MM.1S (cell line): ENCODE measurements around the gene NFIX.

Experiments
- DNase-seq: peaks from one replicate; pipeline ENCODE4 v3.0.0-alpha.2; 2015
- H2AFZ ChIP-seq: fragments of 300-600 bp; sonication (generic); 2 replicates; pipeline ENCODE4 v1.6.0; 2016; ENCODE audit warnings: antibody characterized with exemption, low read length
- H3F3A ChIP-seq: fragments of 300-600 bp; sonication (generic); 2 replicates; pipeline ENCODE4 v1.6.1; 2016; ENCODE audit warnings: mild to moderate bottlenecking, antibody characterized with exemption, low read length, moderate library complexity, mixed read lengths; ENCODE audit not compliant: insufficient read depth
- H3K27ac ChIP-seq: fragments of 300-600 bp; sonication (generic); 2 replicates; pipeline ENCODE4 v1.5.1; 2016; ENCODE audit warnings: mild to moderate bottlenecking, low read length
- H3K27me3 ChIP-seq: fragments of 300-600 bp; sonication (generic); replicated peaks from 2 replicates; pipeline ENCODE4 v1.6.0; 2016; ENCODE audit warnings: low read length; ENCODE audit not compliant: insufficient read depth
- H3K36me3 ChIP-seq: fragments of 300-600 bp; sonication (generic); replicated peaks from 2 replicates; pipeline ENCODE4 v1.6.1; 2016; ENCODE audit warnings: mild to moderate bottlenecking, low read length, mixed read lengths; ENCODE audit not compliant: insufficient read depth
- H3K4me1 ChIP-seq: fragments of 300-600 bp; sonication (generic); 2 replicates; pipeline ENCODE4 v1.6.1; 2016; ENCODE audit warnings: low read length, mixed read lengths
- H3K4me2 ChIP-seq: fragments of 300-600 bp; sonication (generic); 2 replicates; pipeline ENCODE4 v1.6.0; 2016; ENCODE audit warnings: low read depth, low read length
- H3K4me3 ChIP-seq: fragments of 300-600 bp; sonication (generic); 2 replicates; pipeline ENCODE4 v1.5.1; 2016; ENCODE audit warnings: low read length, mixed read lengths
- H3K79me2 ChIP-seq: fragments of 300-600 bp; sonication (generic); 2 replicates; pipeline ENCODE4 v1.6.1; 2016; ENCODE audit warnings: mixed run types, low read length, mixed read lengths
- H3K9ac ChIP-seq: fragments of 300-600 bp; sonication (generic); 2 replicates; pipeline ENCODE4 v1.6.1; 2016; ENCODE audit warnings: low read length, mixed read lengths
- H3K9me2 ChIP-seq: fragments of 300-600 bp; sonication (generic); replicated peaks from 2 replicates; pipeline ENCODE4 v1.6.1; 2016; ENCODE audit warnings: mild to moderate bottlenecking, low read length, mixed read lengths; ENCODE audit not compliant: insufficient read depth
- H3K9me3 ChIP-seq: fragments of 300-600 bp; sonication (generic); replicated peaks from 2 replicates; pipeline ENCODE4 v1.6.1; 2016; ENCODE audit warnings: mild to moderate bottlenecking, low read length, mixed read lengths; ENCODE audit not compliant: insufficient read depth
- H4K20me1 ChIP-seq: fragments of 300-600 bp; sonication (generic); 2 replicates; pipeline ENCODE4 v1.6.1; 2016; ENCODE audit warnings: mild to moderate bottlenecking, low read length, moderate library complexity, mixed read lengths; ENCODE audit not compliant: insufficient read depth
- EZH2 ChIP-seq: fragments of 300-600 bp; sonication (generic); optimal IDR thresholded peaks from 2 replicates; pipeline ENCODE3; 2017; ENCODE audit warnings: low read depth, mild to moderate bottlenecking, antibody characterized with exemption, low read length, mixed read lengths
- EZH2phosphoT487 ChIP-seq: fragments of 300-600 bp; sonication (generic); IDR thresholded peaks from 2 replicates; pipeline ENCODE4 v1.6.1; 2018; ENCODE audit warnings: antibody characterized with exemption, low read length
- TF ChIP-seq, protein P1 (sequence below): fragments of 300-600 bp; sonication (generic); IDR thresholded peaks from 2 replicates; pipeline ENCODE4 v1.5.1; 2016; ENCODE audit warnings: antibody characterized with exemption, low read length, mixed read lengths

The NFIX gene

DNA sequence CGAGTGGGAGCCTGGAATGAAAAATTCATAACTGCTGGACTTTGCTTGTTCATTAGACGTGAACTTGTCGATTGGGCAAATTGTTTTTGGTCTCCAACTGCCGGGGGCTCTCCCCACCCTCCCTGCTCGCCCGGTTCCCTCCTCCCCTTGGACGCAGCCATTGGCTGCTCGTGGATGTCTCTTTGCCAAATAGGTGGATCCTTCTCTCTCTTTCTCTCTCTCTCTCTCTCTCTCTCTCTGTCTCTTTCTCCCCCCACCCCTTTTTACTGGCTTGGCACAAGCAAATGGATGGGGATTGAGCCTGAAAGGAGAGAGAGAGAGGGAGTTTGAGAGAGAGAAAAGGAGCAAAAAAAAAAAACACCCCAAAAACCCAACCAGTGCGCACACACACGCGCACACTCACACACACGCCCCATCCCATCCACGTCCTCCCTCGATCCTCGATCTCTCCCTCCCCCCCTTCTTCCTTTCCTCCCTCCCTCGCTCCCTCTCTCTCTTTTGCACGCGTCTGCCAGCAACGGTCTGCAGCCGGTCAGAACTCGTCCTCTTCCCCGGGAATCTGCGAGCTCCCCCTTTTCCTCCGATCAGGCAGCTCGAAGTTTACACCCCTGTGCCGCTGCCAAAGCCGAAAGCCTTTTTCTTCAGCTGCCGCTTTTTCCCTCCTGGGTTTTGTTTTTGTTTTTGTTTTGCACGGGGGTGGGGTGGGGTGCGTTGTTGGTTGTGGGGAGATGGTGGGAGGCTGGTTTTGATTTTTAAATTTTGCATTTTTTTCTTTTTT lies 27.8 kb downstream of the NFIX start:
- Histone ChIP-seq H3K9ac (peak overlapping the region; percentile 59; the same call in 1 of the 2 replicates), H3K4me3 (peak overlapping the region; percentile 84), H3K4me1 (peaks cover 8% of the 10 kb centered on the region; the same call in 1 of the 2 replicates), H3F3A (peaks cover 19% of the 10 kb centered on the region; the same call in 1 of the 2 replicates), H3K36me3 (no peaks in the 10 kb centered on the region), H3K79me2 (no peaks in the 10 kb centered on the region), H2AFZ (peak overlapping the region; percentile 95), H4K20me1 (no peaks in the 10 kb centered on the region), H3K9me3 (no peaks in the 10 kb centered on the region), H3K27ac (peak overlapping the region; percentile 58; the same call in 1 of the 2 replicates), H3K9me2 (no peaks in the 10 kb centered on the region), H3K27me3 (peaks cover 7% of the 10 kb centered on the region; the same call in 1 of the 2 replicates), H3K4me2 (peak overlapping the region; percentile 75)
- TF ChIP-seq EZH2phosphoT487 (no peak), EZH2 (no peak)
- TF ChIP-seq, protein P1, sequence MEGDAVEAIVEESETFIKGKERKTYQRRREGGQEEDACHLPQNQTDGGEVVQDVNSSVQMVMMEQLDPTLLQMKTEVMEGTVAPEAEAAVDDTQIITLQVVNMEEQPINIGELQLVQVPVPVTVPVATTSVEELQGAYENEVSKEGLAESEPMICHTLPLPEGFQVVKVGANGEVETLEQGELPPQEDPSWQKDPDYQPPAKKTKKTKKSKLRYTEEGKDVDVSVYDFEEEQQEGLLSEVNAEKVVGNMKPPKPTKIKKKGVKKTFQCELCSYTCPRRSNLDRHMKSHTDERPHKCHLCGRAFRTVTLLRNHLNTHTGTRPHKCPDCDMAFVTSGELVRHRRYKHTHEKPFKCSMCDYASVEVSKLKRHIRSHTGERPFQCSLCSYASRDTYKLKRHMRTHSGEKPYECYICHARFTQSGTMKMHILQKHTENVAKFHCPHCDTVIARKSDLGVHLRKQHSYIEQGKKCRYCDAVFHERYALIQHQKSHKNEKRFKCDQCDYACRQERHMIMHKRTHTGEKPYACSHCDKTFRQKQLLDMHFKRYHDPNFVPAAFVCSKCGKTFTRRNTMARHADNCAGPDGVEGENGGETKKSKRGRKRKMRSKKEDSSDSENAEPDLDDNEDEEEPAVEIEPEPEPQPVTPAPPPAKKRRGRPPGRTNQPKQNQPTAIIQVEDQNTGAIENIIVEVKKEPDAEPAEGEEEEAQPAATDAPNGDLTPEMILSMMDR, result no peak
- DNase-seq, result peak; percentile 73

DNA sequence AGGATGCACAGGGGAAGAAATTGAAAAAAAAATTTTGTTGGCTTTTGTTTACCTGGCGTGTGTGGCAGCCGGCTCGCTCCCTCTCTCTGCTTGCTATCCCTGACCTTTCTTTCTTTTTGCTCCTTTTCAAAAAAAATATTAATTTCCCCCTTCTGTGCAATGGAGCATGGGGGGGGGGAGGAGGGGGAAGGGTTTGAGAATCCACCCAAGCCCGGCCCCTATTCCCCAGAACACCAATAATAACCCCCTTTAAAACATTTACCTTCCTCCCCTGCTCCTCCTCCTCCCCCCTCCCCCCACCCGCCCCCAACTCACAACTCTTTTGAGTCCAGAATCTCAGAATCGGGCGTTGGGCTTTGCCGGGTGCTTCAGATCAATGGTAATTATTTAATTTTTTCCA lies 28.4 kb downstream of the NFIX start:
- H3K4me2 ChIP-seq, result peak overlapping the region; percentile 75
- H3K36me3 ChIP-seq, result no peaks in the 10 kb centered on the region
- H3K9me3 ChIP-seq, result no peaks in the 10 kb centered on the region
- TF ChIP-seq EZH2 (no peak), EZH2phosphoT487 (no peak)
- TF ChIP-seq, protein P1, result no peak
- H3K27ac ChIP-seq, result peak overlapping the region; percentile 58; the same call in 1 of the 2 replicates
- DNase-seq, result no peak
- no peaks in the 10 kb centered on the region for H3K9me2 ChIP-seq
- H2AFZ ChIP-seq, result peak overlapping the region; percentile 95
- peaks cover 19% of the 10 kb centered on the region; the same call in 1 of the 2 replicates for H3F3A ChIP-seq
- peaks cover 8% of the 10 kb centered on the region; the same call in 1 of the 2 replicates for H3K4me1 ChIP-seq
- H3K4me3 ChIP-seq, result peak overlapping the region; percentile 84
- no peaks in the 10 kb centered on the region for H3K79me2 ChIP-seq
- peak overlapping the region; percentile 59; the same call in 1 of the 2 replicates for H3K9ac ChIP-seq
- H4K20me1 ChIP-seq, result no peaks in the 10 kb centered on the region
- peaks cover 7% of the 10 kb centered on the region; the same call in 1 of the 2 replicates for H3K27me3 ChIP-seq

DNA sequence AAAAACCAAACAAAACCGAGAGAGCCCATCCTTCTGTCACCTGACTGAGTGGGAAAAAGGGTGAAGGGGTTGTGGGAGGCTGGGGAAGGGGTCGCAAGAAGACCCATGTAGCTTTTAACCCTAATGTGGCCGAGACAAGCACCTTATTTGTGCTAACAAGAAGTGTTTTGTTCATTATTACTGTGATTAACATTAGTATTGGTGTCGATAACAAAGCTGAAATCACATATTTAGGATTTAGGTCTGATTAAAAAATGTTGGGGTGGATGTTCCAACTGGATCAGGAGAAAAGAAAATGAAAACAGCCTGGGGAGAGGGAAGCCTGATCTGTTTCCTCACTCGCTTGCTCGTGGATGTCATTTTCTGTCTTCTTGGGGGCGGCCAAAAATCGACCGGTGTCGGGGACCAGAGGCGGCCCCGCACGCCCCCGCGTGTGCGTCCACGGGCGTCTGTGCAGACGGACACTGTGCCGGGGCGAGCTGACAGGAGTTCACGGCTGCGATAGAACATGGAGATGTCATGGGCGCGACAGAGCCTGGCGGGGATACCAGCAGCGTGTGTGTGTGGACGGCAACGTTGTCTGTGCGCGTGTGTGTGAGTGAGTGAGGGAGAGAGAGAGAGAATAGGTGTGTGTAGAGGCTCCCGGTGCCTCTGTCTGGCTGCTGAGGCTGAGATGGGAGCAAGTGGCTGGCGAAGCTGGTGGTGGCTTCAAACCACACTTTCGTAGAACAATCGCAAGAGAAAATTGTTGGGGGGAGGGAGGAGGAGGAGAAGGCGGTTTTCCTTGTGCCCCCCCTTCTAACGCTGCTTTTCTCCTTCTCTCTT lies 29.1 kb downstream of the NFIX start:
- Histone ChIP-seq H3K9ac (no peak overlapping the region), H3K79me2 (no peaks in the 10 kb centered on the region), H4K20me1 (no peaks in the 10 kb centered on the region), H3K9me2 (no peaks in the 10 kb centered on the region), H3K4me2 (peak overlapping the region; percentile 16; the same call in 1 of the 2 replicates), H2AFZ (no peak overlapping the region), H3K36me3 (no peaks in the 10 kb centered on the region), H3K27me3 (peaks cover 7% of the 10 kb centered on the region; the same call in 1 of the 2 replicates), H3K4me1 (peaks cover 9% of the 10 kb centered on the region; the same call in 1 of the 2 replicates), H3K9me3 (no peaks in the 10 kb centered on the region), H3K4me3 (no peak overlapping the region), H3F3A (peaks cover 19% of the 10 kb centered on the region; the same call in 1 of the 2 replicates), H3K27ac (no peak overlapping the region)
- no peak for DNase-seq
- TF ChIP-seq EZH2phosphoT487, result no peak
- TF ChIP-seq, protein P1, result no peak
- TF ChIP-seq EZH2, result no peak
